ENCODE measurements around the gene ARID2.

DNA sequence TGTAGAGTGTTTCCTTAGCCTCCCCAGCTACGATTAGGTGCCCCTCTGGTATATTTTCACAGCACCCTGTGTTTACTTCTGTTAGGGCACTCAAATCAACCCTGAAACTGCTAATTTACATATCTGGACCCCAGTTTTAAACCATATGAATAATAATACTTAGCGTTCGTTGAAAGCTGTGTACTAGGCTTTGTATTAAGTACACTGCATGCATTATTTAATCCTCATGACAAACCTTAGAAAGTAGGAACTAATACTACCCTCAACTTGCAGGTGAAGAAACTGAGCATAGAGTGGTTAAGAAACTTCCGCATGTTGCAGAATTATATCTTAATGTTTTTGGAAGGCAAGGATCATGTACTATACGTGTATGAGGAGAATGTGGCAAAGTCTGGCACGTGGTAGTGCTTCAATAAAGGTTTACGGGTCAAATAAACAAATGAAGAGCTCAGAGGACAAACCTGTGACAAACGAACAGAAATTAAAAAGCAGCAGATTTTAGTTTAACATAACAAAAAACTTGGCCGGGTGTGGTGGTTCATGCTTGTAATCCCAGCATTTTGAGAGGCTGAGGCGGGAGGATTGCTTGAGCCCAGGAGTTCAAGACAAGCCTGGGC, 22.2 kb upstream of the ARID2 start:
- TF ChIP-seq, protein P1, sequence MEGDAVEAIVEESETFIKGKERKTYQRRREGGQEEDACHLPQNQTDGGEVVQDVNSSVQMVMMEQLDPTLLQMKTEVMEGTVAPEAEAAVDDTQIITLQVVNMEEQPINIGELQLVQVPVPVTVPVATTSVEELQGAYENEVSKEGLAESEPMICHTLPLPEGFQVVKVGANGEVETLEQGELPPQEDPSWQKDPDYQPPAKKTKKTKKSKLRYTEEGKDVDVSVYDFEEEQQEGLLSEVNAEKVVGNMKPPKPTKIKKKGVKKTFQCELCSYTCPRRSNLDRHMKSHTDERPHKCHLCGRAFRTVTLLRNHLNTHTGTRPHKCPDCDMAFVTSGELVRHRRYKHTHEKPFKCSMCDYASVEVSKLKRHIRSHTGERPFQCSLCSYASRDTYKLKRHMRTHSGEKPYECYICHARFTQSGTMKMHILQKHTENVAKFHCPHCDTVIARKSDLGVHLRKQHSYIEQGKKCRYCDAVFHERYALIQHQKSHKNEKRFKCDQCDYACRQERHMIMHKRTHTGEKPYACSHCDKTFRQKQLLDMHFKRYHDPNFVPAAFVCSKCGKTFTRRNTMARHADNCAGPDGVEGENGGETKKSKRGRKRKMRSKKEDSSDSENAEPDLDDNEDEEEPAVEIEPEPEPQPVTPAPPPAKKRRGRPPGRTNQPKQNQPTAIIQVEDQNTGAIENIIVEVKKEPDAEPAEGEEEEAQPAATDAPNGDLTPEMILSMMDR (optimal IDR thresholded peaks at IDR 0.05 in 1 of 3, IDR thresholded peaks at IDR 0.05 in 1 of 3, conservative IDR thresholded peaks at IDR 0.05 in 1 of 3; ENCODE audit: extremely low read depth in 1 of 3, insufficient read depth in 2 of 3, low read length in 3 of 3): no peak
- TF ChIP-seq EZH2 (IDR thresholded peaks at IDR 0.05; ENCODE audit: low read length): no peak

Data from keratinocyte (primary cell).